Left renal cortex interstitium (tissue), 4 donors: Measurements from ENCODE around the gene H2AZ2. TPM values are rescaled to one million over a fixed set of nuclear protein-coding genes. Genes with fewer than 3 reads are reported as not detected.
"Not testable (repeated sequence)": the region's sequence is repeated elsewhere in the genome, so short reads cannot be mapped to it uniquely, and the experiment has no call there.

Source experiments
- DNase-seq, 4 donors: peaks; one replicate each; pipeline ENCODE4 v3.0.0-alpha.2; 2013; ENCODE audit warnings: low read depth in 4 of 4, low spot score in 2 of 4, missing footprints in 1 of 4
- polyA plus RNA-seq, 4 donors: library from polyadenylated mRNA; unstranded; fragments of 120-200 nt; gene quantifications; one replicate each; pipeline ENCODE4 v1.2.1, GENCODE V29; 2013; ENCODE audit not compliant: insufficient read length in 4 of 4

The H2AZ2 gene
- polyA plus RNA-seq, 4 donors, result 226 to 259 (median 239) TPM

GRCh38 chr7:44871918-44872317 is 24.0 kb upstream of the H2AZ2 start:
- not testable (repeated sequence) for DNase-seq

- not testable (repeated sequence) for DNase-seq
Measured at GRCh38 chr7:44870780-44871179, 22.9 kb upstream of the H2AZ2 start.

GRCh38 chr7:44870336-44870735 is 22.4 kb upstream of the H2AZ2 start:
- DNase-seq, result not testable (repeated sequence)

- DNase-seq, result no peak
Measured at GRCh38 chr7:44867073-44867995, 19.4 kb upstream of the H2AZ2 start.

GRCh38 chr7:44861949-44862348 is 14.1 kb upstream of the H2AZ2 start:
- DNase-seq, result not testable (repeated sequence)

- DNase-seq, result no peak
Measured at GRCh38 chr7:44858161-44858560, 10.3 kb upstream of the H2AZ2 start.

GRCh38 chr7:44854644-44855364 is 6.9 kb upstream of the H2AZ2 start:
- no peak for DNase-seq

GRCh38 chr7:44853391-44853790 is 5.5 kb upstream of the H2AZ2 start:
- no peak for DNase-seq

GRCh38 chr7:44852590-44852989 is 4.7 kb upstream of the H2AZ2 start:
- no peak for DNase-seq

- DNase-seq, result no peak
Measured at GRCh38 chr7:44849885-44850544, 2.1 kb upstream of the H2AZ2 start.

- no peak for DNase-seq
Measured at GRCh38 chr7:44849259-44849884, 1.5 kb upstream of the H2AZ2 start.

GRCh38 chr7:44847509-44847919 is 373 bp downstream of the H2AZ2 start:
- DNase-seq, result peak in 3 of 4 donors; percentile 76 to 80 (median 78)

GRCh38 chr7:44846816-44847508 is 925 bp downstream of the H2AZ2 start:
- DNase-seq, result no peak

- DNase-seq, result not testable (repeated sequence)
Measured at GRCh38 chr7:44846390-44846789, 1.5 kb downstream of the H2AZ2 start.

GRCh38 chr7:44845451-44845850 is 2.4 kb downstream of the H2AZ2 start:
- DNase-seq, result no peak

- not testable (repeated sequence) for DNase-seq
Measured at GRCh38 chr7:44843440-44843839, 4.4 kb downstream of the H2AZ2 start.

GRCh38 chr7:44842675-44843074 is 5.2 kb downstream of the H2AZ2 start:
- DNase-seq, result not testable (repeated sequence)

- DNase-seq, result no peak
Measured at GRCh38 chr7:44838751-44839150, 9.1 kb downstream of the H2AZ2 start.

- DNase-seq, result no peak
Measured at GRCh38 chr7:44827567-44827966, 20.3 kb downstream of the H2AZ2 start.
